ENCODE results near the gene LATS1.
"Not testable (repeated sequence)": the region's sequence is repeated elsewhere in the genome, so short reads cannot be mapped to it uniquely, and the experiment has no call there.

LATS1 gene

DNA sequence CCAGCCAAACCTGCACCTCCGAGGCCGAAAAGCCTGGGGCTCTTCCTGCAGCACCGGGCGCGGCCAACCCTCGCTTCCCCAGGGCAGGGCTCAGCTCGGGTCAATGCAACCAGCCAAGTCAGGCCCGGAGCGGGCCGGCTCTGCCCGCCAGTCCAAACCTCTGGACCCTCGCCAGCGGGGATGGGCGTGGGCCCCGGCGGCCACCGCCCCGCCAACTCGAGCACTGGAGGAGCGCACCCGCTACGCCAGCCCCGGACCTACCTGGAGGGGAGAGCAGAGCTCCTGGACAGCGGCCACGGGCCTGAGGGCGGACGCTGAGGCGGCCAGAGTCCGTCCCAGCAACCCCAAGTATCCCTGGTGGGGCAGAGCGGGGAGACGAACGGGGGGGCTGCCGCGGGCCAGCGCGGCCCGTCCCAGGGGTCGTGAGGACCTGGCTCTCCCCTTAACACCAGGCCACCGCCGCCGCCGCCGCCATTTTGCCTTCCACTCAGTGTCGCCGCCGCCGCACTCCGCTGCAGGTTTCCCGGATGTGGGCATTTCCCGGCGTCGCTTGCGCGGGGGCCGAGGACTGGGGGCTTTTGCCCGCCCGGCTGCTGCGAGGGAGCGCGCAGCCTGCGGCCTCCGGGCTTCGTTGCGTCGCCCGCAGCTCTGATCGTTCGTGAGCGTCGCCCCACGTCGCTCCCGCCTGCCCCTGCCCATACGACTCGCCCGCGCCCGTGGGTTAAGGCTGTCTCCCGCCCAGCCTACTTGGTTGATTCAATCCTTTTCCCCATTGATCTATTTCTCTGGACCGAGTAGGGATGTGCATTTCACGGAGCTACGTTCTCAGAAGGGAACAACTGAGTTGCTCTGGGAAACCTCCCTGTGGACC lies at the start of gene LATS1:
Gene LATS1 (minus strand): TSS at position 514 of the 871 bp plus-strand sequence. CDS start 15,975 bp downstream, outside the sequence.
- FAIRE-seq: no peak

DNA sequence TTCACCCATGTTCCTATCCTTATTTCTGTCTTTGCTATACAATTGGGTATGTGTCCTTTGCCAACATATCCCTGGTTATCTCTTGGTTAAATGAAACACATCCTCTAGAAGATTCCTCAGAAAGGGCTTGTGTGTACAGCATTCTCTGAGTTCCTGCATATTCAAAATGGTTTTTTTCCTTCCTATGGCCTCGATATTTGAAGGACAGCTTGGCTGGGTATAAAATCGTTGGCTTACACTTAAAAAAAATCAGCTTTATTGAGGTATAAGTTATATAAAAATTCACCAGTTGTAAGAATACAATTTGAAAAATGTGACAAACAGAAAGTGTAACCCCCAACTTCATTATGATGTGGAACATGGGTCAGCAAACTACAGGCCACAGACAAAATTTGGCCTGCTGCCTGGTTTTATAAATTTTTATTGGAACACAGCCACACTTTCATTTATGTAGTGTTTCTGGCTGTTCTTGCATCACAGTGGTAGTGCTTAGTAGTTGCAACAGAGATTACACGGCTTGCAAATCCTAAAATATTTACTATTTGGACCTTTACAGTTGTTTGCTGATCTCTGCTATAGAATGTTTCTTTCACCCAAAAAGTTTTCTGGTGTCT lies 48.4 kb upstream of the LATS1 start:
- no peak for FAIRE-seq

DNA sequence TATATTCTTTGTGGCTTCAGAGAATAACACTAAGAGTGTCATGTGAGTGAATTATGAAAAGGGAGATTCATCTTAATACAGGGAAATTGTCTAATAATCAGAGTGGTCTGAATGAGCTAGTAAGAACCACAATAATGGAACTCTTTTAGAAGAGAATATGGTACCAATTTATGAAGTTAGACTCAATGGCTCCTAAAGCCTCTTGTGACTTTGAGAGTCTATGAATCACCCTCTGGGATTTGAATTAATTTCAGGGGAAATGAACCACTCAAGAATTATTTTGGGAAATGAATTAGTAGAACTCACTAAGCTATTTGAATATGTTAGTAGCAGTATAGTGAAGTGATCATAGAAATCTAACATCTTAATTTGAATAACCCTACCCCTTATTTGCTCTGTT lies 46.0 kb upstream of the LATS1 start:
- no peak for FAIRE-seq

DNA sequence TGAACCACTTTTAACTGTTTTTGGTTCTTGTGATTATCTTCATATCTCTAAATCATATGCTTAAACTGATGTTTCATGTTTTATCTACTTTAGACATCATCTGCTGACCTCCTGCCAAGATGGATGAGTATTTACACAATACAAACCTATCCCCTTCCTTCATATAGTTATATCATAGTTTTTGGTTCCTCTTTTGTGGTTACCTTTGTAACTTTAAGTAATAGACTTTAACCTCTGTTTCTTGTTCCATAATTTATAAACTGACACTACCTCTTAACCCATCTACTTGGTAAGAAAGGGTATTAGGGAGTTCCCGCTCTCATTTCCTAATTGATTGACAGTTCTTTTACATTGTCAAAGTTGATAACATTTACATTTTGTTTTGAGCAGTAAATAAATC lies 43.5 kb upstream of the LATS1 start:
- no peak for FAIRE-seq

DNA sequence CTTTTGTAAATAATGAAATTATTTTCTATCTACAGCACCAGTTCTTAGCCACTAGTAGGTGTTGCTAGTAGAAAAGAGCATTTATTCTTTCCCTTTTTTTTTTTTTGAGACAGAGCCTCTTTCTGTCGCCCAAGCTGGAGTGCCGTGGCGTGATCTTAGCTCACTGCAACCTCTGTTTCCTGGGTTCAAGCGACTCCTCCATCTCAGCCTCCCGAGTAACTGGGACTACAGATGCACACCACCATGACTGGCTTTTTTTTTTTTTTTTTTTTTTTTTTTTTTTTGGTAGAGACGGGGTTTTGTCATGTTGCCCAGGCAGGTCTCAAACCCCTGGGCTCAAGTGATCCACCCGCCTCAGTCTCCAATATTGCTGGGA lies 38.3 kb upstream of the LATS1 start:
- FAIRE-seq: no peak

DNA sequence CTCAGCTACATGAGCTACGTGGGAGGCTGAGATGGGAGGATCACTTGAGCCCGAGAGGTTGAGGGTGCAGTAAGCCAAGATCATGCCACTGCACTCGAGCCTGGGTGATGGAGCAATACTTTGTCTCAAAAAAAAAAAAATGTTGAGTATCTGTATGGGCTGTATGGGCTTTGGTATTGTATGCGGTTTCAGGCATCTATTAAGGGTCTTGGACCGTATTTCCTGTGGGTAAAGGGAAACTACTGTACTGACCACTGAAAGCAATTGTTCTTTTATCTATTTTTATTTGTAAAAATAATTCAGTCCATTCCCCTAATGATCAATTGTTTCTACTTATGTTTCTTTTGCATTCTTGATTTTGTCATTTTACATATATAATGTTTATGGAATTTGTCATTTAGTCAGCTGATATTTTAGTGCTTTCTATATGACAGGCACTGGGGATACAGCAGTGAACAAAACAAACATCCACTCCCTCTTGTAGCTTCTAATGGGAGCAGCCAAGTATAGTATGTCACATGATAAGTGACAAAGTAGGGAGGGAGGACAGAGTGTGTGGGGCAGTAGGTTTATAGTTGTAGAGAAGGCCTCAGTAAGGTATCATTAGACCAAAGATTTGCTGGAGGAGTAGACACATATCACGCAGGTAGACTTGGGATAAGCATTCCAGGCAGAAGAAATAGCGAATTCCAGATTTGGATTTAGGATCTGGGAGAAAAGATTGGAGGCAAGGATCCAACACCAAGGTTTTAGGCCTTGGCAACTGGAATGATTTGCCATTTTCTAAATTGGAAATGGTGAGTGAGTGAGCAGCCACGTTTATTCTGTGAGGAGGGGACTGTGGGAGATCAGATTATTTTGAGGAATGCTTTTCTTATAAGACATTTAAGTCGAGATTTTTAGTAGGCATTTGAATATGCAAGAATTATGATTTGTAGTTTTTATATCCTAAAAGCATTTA lies 37.7 kb upstream of the LATS1 start:
- no peak for FAIRE-seq

DNA sequence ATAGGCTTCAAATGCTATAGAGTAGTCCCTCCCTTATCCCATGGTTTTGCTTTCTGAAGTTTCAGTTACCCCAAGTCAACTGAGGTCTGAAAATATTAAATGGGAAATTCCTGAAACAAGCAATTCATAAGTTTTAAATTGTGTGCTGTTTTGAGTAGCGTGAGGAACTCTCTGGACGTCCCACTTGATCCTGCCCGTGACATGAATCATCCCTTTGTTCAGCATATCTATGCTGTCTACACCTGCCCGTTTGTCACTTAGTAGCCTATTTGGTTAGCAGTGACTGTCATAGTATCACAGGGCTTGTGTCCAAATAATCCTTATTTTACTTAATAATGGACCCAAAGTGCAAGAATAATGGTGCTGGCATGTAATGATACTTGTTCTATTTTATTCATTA lies 36.6 kb upstream of the LATS1 start:
- FAIRE-seq: no peak

DNA sequence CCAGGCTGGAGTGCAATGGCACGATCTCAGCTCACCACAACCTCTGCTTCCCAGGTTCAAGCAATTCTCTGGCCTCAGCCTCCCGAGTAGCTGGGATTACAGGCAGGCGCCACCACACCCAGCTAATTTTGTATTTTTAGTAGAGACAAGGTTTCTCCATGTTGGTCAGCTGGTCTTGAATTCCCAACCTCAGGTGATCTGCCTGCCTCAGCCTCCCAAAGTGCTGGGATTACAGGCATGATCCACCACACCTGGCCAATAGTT lies 35.4 kb upstream of the LATS1 start:
- FAIRE-seq: not testable (repeated sequence)

DNA sequence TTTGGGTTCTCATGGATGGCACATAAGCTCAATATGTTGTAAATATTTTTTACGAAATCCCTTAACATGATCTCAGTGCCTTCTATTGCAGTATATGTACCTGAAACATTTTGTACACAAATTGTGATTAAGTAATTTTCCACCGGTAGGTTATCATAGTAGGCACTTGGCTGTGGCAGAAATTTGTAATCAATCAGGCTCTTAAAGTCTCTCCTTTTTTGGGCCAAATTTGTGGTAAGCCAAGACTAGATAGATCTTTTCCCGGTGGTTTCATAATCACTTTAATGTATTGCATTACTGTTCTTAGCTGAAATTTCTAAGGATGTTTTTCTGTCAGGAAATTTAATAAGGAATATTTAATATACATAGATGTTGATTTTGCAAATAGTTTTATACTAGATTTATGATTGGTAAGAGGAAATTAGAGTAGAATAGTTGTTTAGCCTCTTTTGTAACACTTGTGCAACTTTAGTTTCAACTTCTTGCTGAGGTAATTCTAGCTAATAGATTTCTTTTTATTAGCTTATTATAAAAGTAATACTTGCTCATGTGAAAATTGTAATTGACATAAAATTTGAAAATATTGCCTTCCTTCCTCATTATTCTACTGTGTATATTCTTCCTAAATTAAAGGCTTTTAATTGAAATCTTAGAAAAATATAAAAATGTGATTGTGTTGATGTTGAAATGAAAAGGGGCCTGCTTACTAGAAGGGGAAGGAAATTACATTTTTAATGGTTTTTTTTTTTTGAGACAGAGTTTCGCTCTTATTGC lies 34.9 kb upstream of the LATS1 start:
- no peak for FAIRE-seq

DNA sequence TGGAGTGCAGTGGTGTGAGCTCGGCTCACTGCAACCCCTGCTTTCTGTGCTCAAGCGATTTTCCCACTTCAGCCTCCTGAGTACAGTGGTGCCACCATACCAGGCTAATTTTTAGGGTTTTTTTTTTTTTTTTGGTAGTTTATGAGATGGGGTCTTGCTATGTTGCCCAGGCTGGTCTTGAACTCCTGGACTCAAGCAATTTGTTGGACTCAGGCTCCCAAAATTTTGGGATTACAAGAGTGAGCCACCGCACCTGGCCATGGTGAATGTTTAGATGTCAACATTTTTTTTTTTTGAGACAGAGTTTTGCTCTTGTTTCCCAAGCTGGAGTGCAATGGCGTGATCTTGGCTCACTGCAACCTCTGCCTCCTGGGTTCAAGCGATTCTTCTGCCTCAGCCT lies 34.0 kb upstream of the LATS1 start:
- FAIRE-seq: not testable (repeated sequence)

DNA sequence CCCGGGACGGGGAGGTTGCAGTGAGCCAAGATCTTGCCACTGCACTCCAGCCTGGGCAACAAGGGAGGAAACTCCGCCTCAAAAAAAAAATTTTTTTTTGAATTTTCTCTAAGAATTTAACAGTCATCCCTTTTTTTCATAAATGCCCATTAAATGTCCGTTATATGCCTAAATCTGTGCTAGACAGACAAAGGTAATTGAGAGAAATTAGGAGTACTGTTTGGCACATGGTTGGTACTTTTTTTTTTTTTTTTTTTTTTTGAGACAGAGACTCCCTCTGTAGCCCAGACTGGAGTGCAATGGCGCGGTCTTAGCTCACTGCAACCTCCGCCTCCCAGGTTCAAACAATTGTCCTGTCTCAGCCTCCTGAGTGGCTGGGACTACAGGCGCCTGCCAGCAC lies 33.3 kb upstream of the LATS1 start:
- no peak for FAIRE-seq

DNA sequence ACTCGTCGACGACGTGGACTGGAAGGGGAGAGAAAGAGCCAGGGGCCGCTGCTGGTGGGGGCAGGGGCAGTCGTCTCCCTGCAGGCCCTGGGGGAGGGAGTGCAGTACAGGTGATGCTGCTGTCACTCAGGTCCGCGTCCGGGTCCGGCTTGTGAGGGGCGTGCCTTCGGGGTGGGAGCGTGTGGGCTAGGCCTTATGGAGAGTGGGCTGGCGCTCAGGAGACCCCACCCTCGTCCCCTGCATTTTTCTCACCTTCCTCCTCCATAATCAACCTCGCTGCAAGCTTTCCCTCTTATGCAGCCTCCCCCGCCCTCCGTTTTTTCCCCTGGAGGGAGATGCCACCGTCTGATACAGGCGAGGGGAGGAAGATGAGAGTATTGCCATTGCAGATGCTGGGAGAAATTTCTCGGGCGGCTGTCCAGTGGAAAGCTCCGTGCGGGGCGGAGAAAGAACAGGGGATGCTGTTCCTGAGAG lies 32.3 kb upstream of the LATS1 start:
- no peak for FAIRE-seq

DNA sequence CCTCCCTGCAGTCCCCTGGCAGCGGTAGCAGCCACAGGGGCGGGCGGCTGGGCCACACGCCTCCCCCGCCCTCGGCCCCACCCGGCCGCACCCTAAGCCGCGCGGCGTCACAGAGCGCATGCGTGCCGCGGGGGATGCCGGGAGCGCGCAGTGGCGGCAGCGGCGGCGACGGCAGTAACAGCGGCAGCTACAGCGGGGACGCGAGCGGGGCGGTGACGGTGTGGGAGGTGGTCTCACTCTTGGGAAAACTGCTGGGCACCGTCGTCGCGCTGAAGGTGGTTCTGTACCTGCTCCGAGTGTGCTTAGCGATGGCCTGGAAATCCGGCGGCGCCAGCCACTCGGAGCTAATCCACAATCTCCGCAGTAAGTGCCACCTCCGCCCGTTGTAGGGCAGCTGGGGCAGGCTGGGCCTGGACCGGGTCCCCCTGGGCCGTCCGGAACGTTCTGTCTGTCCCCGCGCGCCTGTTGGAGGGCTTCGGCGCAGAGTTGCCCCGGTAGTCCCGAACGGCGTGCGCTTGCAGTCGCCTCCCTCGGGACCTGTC lies 31.8 kb upstream of the LATS1 start, which contains the start of gene PCMT1:
Gene PCMT1 (plus strand): TSS at position 148 of the 542 bp plus-strand sequence. CDS start 161 bp downstream, at position 309.
- no peak for FAIRE-seq

DNA sequence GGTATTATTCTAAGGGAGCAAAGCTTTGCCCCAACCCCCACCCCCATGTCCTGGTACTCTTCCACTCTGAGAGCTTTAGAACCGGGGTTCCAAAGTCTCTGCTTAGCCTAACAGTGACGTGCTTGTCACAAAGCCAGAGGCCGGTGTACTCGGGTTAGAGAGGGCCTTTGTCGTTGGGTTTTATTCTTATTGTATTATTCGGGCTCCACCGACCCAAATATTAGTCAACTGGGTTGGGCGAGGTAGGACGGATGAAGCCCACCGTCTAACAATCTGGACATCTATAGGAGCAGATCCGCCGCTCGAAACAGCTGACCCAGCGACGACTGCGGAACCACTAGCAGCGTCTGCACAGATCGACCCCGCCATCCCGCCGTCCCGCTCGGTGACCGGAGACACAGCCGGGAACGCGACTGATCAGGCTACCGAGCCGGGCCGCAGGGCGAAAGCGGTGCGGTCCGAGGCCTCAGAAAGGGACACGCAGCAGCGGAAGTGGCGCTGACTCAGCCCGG lies 31.2 kb upstream of the LATS1 start:
- not testable (repeated sequence) for FAIRE-seq

DNA sequence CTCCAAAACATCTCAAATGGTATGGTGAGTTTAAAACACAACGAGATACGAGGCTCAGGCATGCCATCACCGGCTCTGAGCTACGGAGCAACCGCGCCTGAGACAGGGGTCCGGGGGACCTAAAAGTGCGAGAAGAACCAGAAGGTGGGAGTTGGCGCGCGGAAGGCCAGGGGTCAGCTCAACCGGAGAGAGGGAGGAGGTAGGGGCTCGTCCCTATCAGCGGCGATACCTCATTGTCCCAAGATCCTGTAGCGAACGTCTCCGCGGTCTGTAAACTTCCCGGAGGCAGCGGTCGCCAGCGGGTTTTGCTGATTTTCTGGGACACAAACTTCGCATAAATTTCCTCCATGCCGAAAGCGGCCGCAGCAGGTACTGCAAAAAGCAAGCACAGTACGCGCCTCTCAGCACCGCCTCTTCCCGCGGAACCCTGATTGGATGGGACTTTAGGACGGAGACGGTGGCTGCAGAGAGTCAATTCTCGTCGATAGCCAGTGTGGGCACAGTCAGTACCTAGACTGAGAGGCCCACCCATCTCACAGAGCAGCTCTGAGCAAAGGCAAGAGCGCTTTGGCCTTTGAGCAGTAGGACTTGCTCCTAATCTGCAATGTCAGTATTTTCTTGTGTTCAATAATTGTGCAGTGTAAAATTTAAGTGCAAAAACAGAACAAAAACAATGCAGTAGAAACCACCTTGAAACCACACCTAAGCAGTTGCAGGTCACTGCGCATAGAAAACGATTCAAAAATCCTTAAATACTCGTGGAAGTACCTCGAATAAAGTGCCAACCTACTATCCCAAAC lies 28.4 kb upstream of the LATS1 start, which contains the start of gene NUP43:
Gene NUP43 (minus strand): TSS at position 383 of the 800 bp plus-strand sequence. CDS start 34 bp downstream, at position 349.
- FAIRE-seq: no peak

DNA sequence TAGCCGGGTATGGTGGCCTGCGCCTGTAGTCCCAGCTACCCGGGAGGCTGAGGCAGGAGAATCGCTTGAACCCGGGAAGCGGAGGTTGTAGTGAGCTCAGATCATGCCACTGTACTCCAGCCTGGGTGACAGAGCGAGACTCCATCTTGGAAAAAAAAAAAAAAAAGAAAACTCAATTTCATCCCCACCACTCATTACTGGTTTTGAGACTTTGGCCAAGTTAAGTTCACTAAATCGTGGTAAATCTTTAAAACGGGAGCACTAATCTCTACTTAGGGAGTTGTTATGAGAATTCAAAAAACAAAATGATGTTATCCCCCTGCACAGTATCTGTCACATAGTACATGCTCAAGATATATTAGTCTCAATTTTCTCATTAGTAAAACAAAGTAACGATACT lies 27.4 kb upstream of the LATS1 start:
- not testable (repeated sequence) for FAIRE-seq

DNA sequence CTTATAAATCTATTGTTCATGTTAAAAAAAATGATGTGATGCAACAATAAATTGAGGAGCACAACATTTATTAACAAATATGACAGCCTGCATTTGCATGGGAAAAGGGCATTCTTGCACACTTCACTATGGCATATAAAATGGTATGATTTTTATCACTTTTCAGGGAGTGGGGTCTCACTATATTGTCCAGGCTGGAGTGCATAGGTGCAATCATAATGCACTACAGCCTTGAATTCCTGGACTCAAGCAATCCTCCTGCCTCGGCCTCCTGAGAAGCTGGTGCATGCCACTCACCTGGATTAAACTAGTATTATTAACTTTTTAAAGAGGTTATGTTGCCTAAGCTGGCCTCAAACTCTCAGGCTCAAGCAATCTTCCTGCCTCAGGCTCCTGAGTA lies 17.0 kb upstream of the LATS1 start:
- FAIRE-seq: no peak

DNA sequence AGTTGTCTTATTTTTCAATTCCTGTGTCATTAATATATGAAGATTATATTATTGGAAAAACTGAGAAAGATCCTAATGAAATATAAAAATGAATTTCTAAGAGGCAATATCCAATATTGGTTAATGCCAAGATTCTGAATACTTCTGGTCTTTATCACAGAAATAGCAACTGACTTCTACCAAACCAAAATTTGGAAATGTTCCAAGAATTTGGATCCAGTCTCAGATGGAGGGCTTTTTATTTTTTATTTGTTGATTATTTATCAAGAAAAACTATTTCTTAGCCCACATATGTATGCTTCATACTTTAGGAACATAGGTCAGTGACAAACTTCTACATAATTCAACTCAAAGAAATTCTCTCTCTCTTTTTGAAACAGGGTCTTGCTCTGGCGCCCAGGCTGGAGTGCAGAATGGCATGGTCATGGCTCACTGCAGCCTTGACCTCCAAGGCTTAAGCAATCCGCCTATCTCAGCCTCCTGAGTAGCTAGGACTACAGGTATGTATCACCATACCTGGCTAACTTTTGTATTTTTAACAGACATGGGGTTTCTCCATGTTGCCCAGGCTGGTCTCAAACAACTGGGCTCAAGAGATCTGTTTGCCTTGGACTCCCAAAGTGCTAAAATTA lies 15.3 kb upstream of the LATS1 start:
- FAIRE-seq: no peak

DNA sequence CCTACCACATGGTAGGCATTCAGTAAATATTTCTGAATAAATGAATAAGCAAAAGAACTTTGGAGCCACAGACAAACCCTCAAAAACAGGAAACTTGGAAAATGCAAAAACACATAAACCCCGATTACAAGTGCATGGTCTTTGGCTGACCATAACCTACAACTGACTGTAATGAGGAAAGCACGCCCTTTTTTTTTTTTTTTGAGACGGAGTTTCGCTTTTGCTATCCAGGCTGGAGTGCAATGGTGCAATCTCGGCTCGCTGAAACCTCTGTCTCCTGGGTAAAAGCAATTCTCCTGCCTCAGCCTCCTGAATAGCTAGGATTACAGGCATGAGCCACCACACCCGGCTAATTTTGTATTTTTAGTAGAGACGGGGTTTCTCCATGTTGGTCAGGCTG lies 11.9 kb upstream of the LATS1 start:
- no peak for FAIRE-seq

DNA sequence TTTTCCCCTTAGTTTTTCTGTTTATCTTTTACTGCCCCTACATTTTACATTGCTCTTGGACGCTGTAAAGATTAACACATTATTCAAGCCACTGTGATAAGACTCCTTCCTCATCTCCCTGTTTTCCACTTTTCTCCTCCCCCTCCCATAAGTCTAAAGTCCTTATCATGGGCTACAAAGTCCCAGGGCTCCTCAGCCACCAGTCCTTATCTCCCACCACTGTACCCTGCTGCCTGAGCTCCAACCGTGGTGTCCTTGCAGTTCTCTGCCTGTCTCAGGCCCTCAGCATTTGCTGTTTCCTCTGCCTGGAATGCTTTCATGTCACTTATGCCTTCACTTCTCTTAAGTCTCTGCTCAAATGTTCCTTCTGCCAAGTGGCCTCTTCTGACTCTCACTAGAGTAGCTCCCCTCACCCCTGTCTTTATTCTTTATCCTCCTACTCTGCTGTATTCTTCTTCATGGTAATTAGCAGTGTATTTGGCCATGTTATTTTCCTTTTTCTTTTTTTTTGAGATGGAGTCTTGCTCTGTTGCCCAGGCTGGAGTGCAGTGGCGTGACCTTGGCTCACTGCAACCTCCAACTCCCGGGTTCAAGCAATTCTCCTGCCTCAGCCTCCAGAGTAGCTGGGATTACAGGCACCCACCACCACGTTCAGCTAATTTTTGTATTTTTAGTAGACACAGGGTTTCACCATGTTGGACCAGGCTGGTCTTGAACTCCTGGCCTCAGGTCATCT lies 10.8 kb upstream of the LATS1 start:
- no peak for FAIRE-seq
